Measurements from ENCODE around the gene CD3D.
"Not testable (repeated sequence)": the region's sequence is repeated elsewhere in the genome, so short reads cannot be mapped to it uniquely, and the experiment has no call there.

Gene CD3D

DNA sequence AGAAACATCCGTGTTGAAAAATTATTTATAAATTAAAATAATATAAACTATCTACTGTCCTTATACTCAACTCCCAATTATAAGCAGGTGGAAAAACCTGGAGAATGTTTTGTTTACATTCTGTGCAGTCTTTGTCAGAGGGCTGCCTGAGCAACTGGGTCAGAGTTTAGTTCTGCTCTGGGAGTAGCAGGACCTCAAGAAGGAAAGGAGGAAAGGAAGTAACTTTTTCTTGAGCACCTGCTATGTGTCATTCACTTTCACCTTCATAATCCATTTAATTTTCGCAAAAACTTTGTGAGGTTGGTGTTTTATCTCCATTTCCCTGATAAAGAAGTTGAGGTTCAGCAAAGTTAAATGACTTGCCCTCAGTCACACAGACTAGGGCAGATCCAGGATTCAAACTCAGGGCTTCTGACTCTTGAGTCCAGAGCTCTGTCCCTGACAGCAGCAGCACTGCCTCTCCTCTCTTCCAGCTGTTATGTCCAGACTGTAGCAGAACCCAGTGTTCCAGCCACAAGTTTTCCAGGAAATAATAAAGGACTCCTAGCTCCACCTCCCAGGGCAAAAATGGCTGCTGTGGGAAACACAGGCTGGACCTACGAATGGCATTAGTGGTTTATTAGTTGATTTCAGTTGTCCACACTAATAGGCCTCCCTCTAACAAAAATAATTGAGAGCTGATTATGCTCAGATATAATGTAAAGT is 31.6 kb downstream of the CD3D start:
- Histone ChIP-seq H3K4me3 (ENCODE audit: low read length) (no peak overlapping the region), H3K79me2 (ENCODE audit: low read length) (no peaks in the 10 kb centered on the region), H3K27me3 (ENCODE audit: low read depth, low read length) (peaks cover 13% of the 10 kb centered on the region), H4K20me1 (ENCODE audit: insufficient read depth, low read length) (no peaks in the 10 kb centered on the region), H3K27ac (ENCODE audit: low read length) (no peak overlapping the region), H2AFZ (ENCODE audit: low read depth, low read length) (no peak overlapping the region), H3K9me3 (ENCODE audit: insufficient read depth, low read length) (no peaks in the 10 kb centered on the region), H3K4me1 (ENCODE audit: low read length) (no peaks in the 10 kb centered on the region), H3K4me2 (ENCODE audit: low read length) (no peak overlapping the region), H3K36me3 (replicated peaks; ENCODE audit: low read depth, low read length) (no peaks in the 10 kb centered on the region), H3K9ac (ENCODE audit: low read length) (no peak overlapping the region)
- TF ChIP-seq EZH2phosphoT487 (IDR thresholded peaks at IDR 0.05; ENCODE audit: low read depth) = no peak
- TF ChIP-seq, protein P1, sequence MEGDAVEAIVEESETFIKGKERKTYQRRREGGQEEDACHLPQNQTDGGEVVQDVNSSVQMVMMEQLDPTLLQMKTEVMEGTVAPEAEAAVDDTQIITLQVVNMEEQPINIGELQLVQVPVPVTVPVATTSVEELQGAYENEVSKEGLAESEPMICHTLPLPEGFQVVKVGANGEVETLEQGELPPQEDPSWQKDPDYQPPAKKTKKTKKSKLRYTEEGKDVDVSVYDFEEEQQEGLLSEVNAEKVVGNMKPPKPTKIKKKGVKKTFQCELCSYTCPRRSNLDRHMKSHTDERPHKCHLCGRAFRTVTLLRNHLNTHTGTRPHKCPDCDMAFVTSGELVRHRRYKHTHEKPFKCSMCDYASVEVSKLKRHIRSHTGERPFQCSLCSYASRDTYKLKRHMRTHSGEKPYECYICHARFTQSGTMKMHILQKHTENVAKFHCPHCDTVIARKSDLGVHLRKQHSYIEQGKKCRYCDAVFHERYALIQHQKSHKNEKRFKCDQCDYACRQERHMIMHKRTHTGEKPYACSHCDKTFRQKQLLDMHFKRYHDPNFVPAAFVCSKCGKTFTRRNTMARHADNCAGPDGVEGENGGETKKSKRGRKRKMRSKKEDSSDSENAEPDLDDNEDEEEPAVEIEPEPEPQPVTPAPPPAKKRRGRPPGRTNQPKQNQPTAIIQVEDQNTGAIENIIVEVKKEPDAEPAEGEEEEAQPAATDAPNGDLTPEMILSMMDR (IDR thresholded peaks at IDR 0.05; ENCODE audit: low read depth, low read length) = no peak

DNA sequence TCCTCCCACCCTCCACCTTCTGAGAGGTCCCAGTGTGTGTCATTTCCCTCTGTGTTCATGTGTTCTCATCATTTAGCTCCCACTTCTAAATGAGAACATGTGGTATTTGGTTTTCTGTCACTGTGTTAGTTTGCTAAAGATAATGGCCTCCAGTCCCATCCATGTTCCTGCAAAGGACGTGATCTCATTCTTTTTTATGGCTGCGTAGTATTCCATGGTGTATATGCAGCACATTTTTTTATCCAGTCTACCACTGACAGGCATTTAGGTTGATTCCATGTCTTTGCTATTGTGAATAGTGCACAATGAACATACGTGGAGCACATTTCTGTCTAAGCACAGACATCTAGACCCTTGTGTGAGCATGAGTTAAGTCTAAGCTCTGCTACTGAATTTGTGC is 32.2 kb downstream of the CD3D start:
- TF ChIP-seq, protein P1 (IDR thresholded peaks at IDR 0.05; ENCODE audit: low read depth, low read length) = no peak
- TF ChIP-seq EZH2phosphoT487 (IDR thresholded peaks at IDR 0.05; ENCODE audit: low read depth) = no peak
- Histone ChIP-seq H3K79me2 (ENCODE audit: low read length) (no peaks in the 10 kb centered on the region), H3K9me3 (ENCODE audit: insufficient read depth, low read length) (no peaks in the 10 kb centered on the region), H3K4me2 (ENCODE audit: low read length) (no peak overlapping the region), H3K4me1 (ENCODE audit: low read length) (no peaks in the 10 kb centered on the region), H4K20me1 (ENCODE audit: insufficient read depth, low read length) (no peaks in the 10 kb centered on the region), H3K9ac (ENCODE audit: low read length) (no peak overlapping the region), H3K4me3 (ENCODE audit: low read length) (no peak overlapping the region), H2AFZ (ENCODE audit: low read depth, low read length) (no peak overlapping the region), H3K36me3 (replicated peaks; ENCODE audit: low read depth, low read length) (no peaks in the 10 kb centered on the region), H3K27me3 (ENCODE audit: low read depth, low read length) (peaks cover 13% of the 10 kb centered on the region), H3K27ac (ENCODE audit: low read length) (no peak overlapping the region)

DNA sequence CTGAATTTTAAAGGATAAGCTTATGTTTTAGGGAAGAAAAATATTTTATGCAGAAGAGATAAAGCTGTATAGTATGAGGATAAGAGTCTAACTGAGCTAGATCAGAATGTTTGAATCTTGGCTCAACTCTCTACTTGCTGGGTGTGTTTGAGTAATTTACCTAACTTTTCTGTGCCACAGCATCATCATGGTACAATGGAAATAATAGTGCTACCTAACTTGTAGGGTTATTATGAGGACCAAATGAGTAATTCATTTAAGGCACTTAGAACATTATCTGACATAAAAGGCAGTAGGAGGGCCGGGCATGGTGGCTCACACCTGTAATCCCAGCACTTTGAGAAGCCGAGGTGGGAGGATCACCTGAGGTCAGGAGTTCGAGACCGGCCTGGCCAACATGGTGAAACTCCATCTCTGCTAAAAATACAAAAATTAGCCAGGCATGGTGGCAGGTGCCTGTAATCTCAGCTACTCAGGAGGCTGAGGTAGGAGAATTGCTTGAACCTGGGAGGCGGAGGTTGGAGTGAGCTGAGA is 33.4 kb downstream of the CD3D start:
- H4K20me1 ChIP-seq (ENCODE audit: insufficient read depth, low read length); H3K4me2 ChIP-seq (ENCODE audit: low read length); H3K36me3 ChIP-seq (replicated peaks; ENCODE audit: low read depth, low read length): not testable (repeated sequence)

DNA sequence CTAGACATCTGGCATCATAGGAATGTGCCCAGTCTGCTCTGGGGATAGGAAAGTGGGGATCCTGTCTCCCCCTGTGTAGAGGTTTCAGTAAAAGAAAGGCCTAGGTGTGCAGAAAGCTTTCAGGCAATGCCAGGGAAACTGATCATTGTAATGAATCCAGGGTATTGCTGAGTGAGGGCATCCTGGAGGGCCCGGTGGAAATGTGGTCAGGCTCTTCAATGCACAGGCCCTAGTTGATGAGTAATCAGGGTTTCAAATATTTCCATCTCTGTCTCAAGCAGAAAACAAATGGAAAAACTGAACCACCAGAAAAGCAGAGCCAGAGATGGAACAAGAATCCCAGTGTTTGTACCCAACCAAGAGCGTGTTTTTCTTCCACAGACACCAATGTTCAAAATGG is 35.9 kb downstream of the CD3D start:
- H2AFZ ChIP-seq (ENCODE audit: low read depth, low read length) = no peak overlapping the region
- H3K4me3 ChIP-seq (ENCODE audit: low read length) = no peak overlapping the region
- H3K4me2 ChIP-seq (ENCODE audit: low read length) = no peak overlapping the region
- H3K9ac ChIP-seq (ENCODE audit: low read length) = no peak overlapping the region
- H3K9me3 ChIP-seq (ENCODE audit: insufficient read depth, low read length) = no peaks in the 10 kb centered on the region
- TF ChIP-seq EZH2phosphoT487 (IDR thresholded peaks at IDR 0.05; ENCODE audit: low read depth) = no peak
- TF ChIP-seq, protein P1 (IDR thresholded peaks at IDR 0.05; ENCODE audit: low read depth, low read length) = no peak
- H4K20me1 ChIP-seq (ENCODE audit: insufficient read depth, low read length) = no peaks in the 10 kb centered on the region
- H3K79me2 ChIP-seq (ENCODE audit: low read length) = no peaks in the 10 kb centered on the region
- no peaks in the 10 kb centered on the region for H3K4me1 ChIP-seq (ENCODE audit: low read length)
- H3K27ac ChIP-seq (ENCODE audit: low read length) = no peak overlapping the region
- H3K36me3 ChIP-seq (replicated peaks; ENCODE audit: low read depth, low read length) = no peaks in the 10 kb centered on the region
- peaks cover 6% of the 10 kb centered on the region; the same call in 1 of the 2 replicates for H3K27me3 ChIP-seq (ENCODE audit: low read depth, low read length)

More for the DNA sequence above, 33.4 kb downstream of the CD3D start:
- peaks cover 13% of the 10 kb centered on the region for H3K27me3 ChIP-seq (ENCODE audit: low read depth, low read length)
- not testable (repeated sequence) for H3K79me2 ChIP-seq (ENCODE audit: low read length); H2AFZ ChIP-seq (ENCODE audit: low read depth, low read length); H3K9me3 ChIP-seq (ENCODE audit: insufficient read depth, low read length); H3K4me3 ChIP-seq (ENCODE audit: low read length); H3K9ac ChIP-seq (ENCODE audit: low read length); H3K4me1 ChIP-seq (ENCODE audit: low read length); H3K27ac ChIP-seq (ENCODE audit: low read length)
